Hematopoietic multipotent progenitor cell (in vitro differentiated cells): ENCODE results near the gene ALDH1A2. TPM values are rescaled to one million over a fixed set of nuclear protein-coding genes. Genes with fewer than 3 reads are reported as not detected.
"Not testable (repeated sequence)": the region's sequence is repeated elsewhere in the genome, so short reads cannot be mapped to it uniquely, and the experiment has no call there.

Experiments used
- DNase-seq, 3 donors: peaks; one replicate each; pipeline ENCODE4 v3.0.0-alpha.2; 2011 to 2015; ENCODE audit warnings: low read depth in 2 of 3, low spot score in 2 of 3
- total RNA-seq: library from RNA; depleted of rRNA; stranded (reverse); fragments of >200 nt; gene quantifications from one replicate; pipeline ENCODE4 v1.2.3, GENCODE V29; 2012

The ALDH1A2 gene
- total RNA-seq, result not detected

- no peak for DNase-seq
These were observed at the start of gene ALDH1A2 for GRCh38 chr15:58065445-58066041. ALDH1A2 (minus strand) TSS chr15:58065711; CDS start chr15:58065650, 61 bp downstream.

- no peak for DNase-seq
These were observed 49.3 kb upstream of the ALDH1A2 start for GRCh38 chr15:58114812-58115211.

GRCh38 chr15:58114388-58114787 lies 48.9 kb upstream of the ALDH1A2 start:
- DNase-seq, result no peak

- not testable (repeated sequence) for DNase-seq
These were observed 47.8 kb upstream of the ALDH1A2 start for GRCh38 chr15:58113358-58113757.

GRCh38 chr15:58111718-58112104 lies 46.2 kb upstream of the ALDH1A2 start:
- DNase-seq, result no peak

GRCh38 chr15:58110999-58111717 lies 45.6 kb upstream of the ALDH1A2 start:
- DNase-seq, result no peak

- DNase-seq, result no peak
These were observed 43.9 kb upstream of the ALDH1A2 start for GRCh38 chr15:58109419-58109818.

- DNase-seq, result no peak
These were observed 42.6 kb upstream of the ALDH1A2 start for GRCh38 chr15:58108117-58108516.

GRCh38 chr15:58103482-58103881 lies 38.0 kb upstream of the ALDH1A2 start:
- no peak for DNase-seq

- no peak for DNase-seq
These were observed 31.1 kb upstream of the ALDH1A2 start for GRCh38 chr15:58096529-58097084.

GRCh38 chr15:58095415-58095814 lies 29.9 kb upstream of the ALDH1A2 start:
- DNase-seq, result no peak

- no peak for DNase-seq
These were observed 22.4 kb upstream of the ALDH1A2 start for GRCh38 chr15:58087871-58088270.

- no peak for DNase-seq
These were observed 21.0 kb upstream of the ALDH1A2 start for GRCh38 chr15:58086491-58086890.

GRCh38 chr15:58083526-58083925 lies 18.0 kb upstream of the ALDH1A2 start:
- no peak for DNase-seq

GRCh38 chr15:58081891-58082290 lies 16.4 kb upstream of the ALDH1A2 start:
- DNase-seq, result no peak

GRCh38 chr15:58081456-58081855 lies 15.9 kb upstream of the ALDH1A2 start:
- DNase-seq, result no peak

GRCh38 chr15:58080959-58081358 lies 15.4 kb upstream of the ALDH1A2 start:
- not testable (repeated sequence) for DNase-seq

- DNase-seq, result no peak
These were observed 14.9 kb upstream of the ALDH1A2 start for GRCh38 chr15:58080398-58080797.

- DNase-seq, result no peak
These were observed 13.1 kb upstream of the ALDH1A2 start for GRCh38 chr15:58078591-58078990.

- no peak for DNase-seq
These were observed 11.9 kb upstream of the ALDH1A2 start for GRCh38 chr15:58077427-58077826.

- DNase-seq, result no peak
These were observed 8.9 kb upstream of the ALDH1A2 start for GRCh38 chr15:58074452-58074851.

- DNase-seq, result peak in 2 of 3 donors; percentile 43 to 76
These were observed 5.4 kb upstream of the ALDH1A2 start for GRCh38 chr15:58070801-58071418.
